Fibroblast of skin of scalp (primary cell): Measurements from ENCODE around the gene PLAGL2.
A peak's percentile ranks its signal among the peaks of the same experiment; 100 is the strongest.
"Not testable (repeated sequence)": the region's sequence is repeated elsewhere in the genome, so short reads cannot be mapped to it uniquely, and the experiment has no call there.

Source experiments
- DNase-seq: peaks from one replicate; pipeline ENCODE4 v3.0.0-alpha.2; 2013

PLAGL2 gene

GRCh38 chr20:32183947-32184635, 23.5 kb downstream of the PLAGL2 start:
- no peak for DNase-seq

- DNase-seq, result no peak
These were observed 25.9 kb downstream of the PLAGL2 start for GRCh38 chr20:32181606-32182005.

GRCh38 chr20:32179934-32180333, 27.6 kb downstream of the PLAGL2 start:
- no peak for DNase-seq

- DNase-seq, result no peak
These were observed 28.0 kb downstream of the PLAGL2 start for GRCh38 chr20:32179515-32179914.

- not testable (repeated sequence) for DNase-seq
These were observed 29.8 kb downstream of the PLAGL2 start for GRCh38 chr20:32177696-32178095.

GRCh38 chr20:32168184-32168910, 39.2 kb downstream of the PLAGL2 start:
- DNase-seq, result peak; percentile 28

GRCh38 chr20:32167552-32167951, 40.0 kb downstream of the PLAGL2 start:
- DNase-seq, result no peak

- no peak for DNase-seq
These were observed 41.6 kb downstream of the PLAGL2 start for GRCh38 chr20:32165836-32166545.

GRCh38 chr20:32164984-32165735, 42.4 kb downstream of the PLAGL2 start:
- DNase-seq, result no peak

GRCh38 chr20:32163951-32164350, 43.6 kb downstream of the PLAGL2 start:
- no peak for DNase-seq

- DNase-seq, result no peak
These were observed 45.2 kb downstream of the PLAGL2 start for GRCh38 chr20:32162351-32162750.

- DNase-seq, result no peak
These were observed 47.2 kb downstream of the PLAGL2 start for GRCh38 chr20:32160341-32160740.

- DNase-seq, result no peak
These were observed 47.7 kb downstream of the PLAGL2 start for GRCh38 chr20:32159766-32160221.

GRCh38 chr20:32158943-32159660, 48.4 kb downstream of the PLAGL2 start:
- no peak for DNase-seq

- no peak for DNase-seq
These were observed 49.2 kb downstream of the PLAGL2 start for GRCh38 chr20:32158351-32158750.

GRCh38 chr20:32157611-32158010, 49.9 kb downstream of the PLAGL2 start:
- no peak for DNase-seq

- peak; percentile 36 for DNase-seq
These were observed 52.2 kb downstream of the PLAGL2 start for GRCh38 chr20:32155017-32155981.

GRCh38 chr20:32153771-32154170, 53.8 kb downstream of the PLAGL2 start:
- DNase-seq, result no peak

GRCh38 chr20:32153156-32153665, 54.3 kb downstream of the PLAGL2 start:
- no peak for DNase-seq

- DNase-seq, result no peak
These were observed 55.0 kb downstream of the PLAGL2 start for GRCh38 chr20:32152421-32153155.
